A549 (cell line): ENCODE data around the gene PCDHA13. TPM values are rescaled to one million over a fixed set of nuclear protein-coding genes. Genes with fewer than 3 reads are reported as not detected.

Experiments
- ATAC-seq, 2 experiments: fragments of 200-7000 bp in 1 of 2; fragments of >200 bp in 1 of 2; cut with Nextera tagmentation in 1 of 2; cut with Tn5 transposase in 1 of 2; 3 replicates each; pipeline versions ENCODE4 v1.8.0 to v1.9.1; 2018 to 2020; ENCODE audit warnings: mild to moderate bottlenecking in 1 of 2, moderate library complexity in 1 of 2
- CTCF ChIA-PET: fragments of 300-600 bp; sonication (Branson Sonifier 250); formaldehyde crosslinking; extraction: SDS; loops from one replicate; lab custom pipeline; 2021; ENCODE audit warnings: antibody characterized with exemption, inconsistent platforms; lab: Yijun Ruan, JAX
- POLR2A ChIA-PET: fragments of 350-600 bp; formaldehyde crosslinking; extraction: SDS; loops from one replicate; lab custom pipeline; 2021; ENCODE audit warnings: antibody characterized with exemption, inconsistent platforms; lab: Yijun Ruan, JAX
- DNase-seq, 2 experiments: peaks; one replicate each; pipeline versions ENCODE4 v3.0.0 to v3.0.0-alpha.2; 2011 to 2016; ENCODE audit warnings: low read depth in 1 of 2, low spot score in 1 of 2
- FAIRE-seq: peaks from 2 replicates; lab custom pipeline; 2011; peaks lifted over from hg19 to GRCh38; lab: Jason Lieb, UNC
- H3K27ac ChIP-seq, 2 experiments: fragments of >200 bp; sonication (Bioruptor Twin); formaldehyde crosslinking; 3 replicates each; pipeline ENCODE4 v1.5.1; 2016 to 2017
- H3K4me1 ChIP-seq: fragments of >200 bp; sonication (Bioruptor Twin); formaldehyde crosslinking; 3 replicates; pipeline ENCODE4 v1.6.1; 2016
- H3K4me2 ChIP-seq: fragments of >200 bp; sonication (Bioruptor Twin); formaldehyde crosslinking; 3 replicates; pipeline ENCODE4 v1.6.1; 2016
- H3K4me3 ChIP-seq: fragments of >200 bp; sonication (Bioruptor Twin); formaldehyde crosslinking; 3 replicates; pipeline ENCODE4 v1.5.1; 2016
- H3K9me3 ChIP-seq: fragments of >200 bp; sonication (Bioruptor Twin); formaldehyde crosslinking; 3 replicates; pipeline ENCODE4 v1.6.1; 2016
- MAFK ChIP-seq: fragments of 450-650 bp; IDR thresholded peaks from 2 replicates; pipeline ENCODE4 v1.6.1; 2014; ENCODE audit not compliant: partially characterized antibody
- NR3C1 ChIP-seq: fragments of >200 bp; sonication (Bioruptor Twin); formaldehyde crosslinking; IDR thresholded peaks from 3 replicates; pipeline ENCODE4 v1.6.1; 2017
- POLR2A ChIP-seq: IDR thresholded peaks from 2 replicates; pipeline ENCODE4 v1.6.1; 2012; ENCODE audit warnings: mild to moderate bottlenecking, low read length
- ZFP36 ChIP-seq: fragments of 450-650 bp; IDR thresholded peaks from 2 replicates; pipeline ENCODE4 v1.6.1; 2014; ENCODE audit warnings: borderline replicate concordance; ENCODE audit not compliant: partially characterized antibody
- ZNF302 ChIP-seq: fragments of 250-450 bp; sonication (Bioruptor Pico); IDR thresholded peaks from 2 replicates; pipeline ENCODE4 v1.9.0; 2021; ENCODE audit warnings: inconsistent platforms, mild to moderate bottlenecking, moderate library complexity
- WGBS: methylation state at CpG from one replicate; pipeline ENCODE4 v1.1.6; 2017; ENCODE audit errors: missing lambda C conversion rate; 5-methylcytosine and 5-hydroxymethylcytosine counted together
- polyA plus RNA-seq, 4 experiments: library from polyadenylated mRNA; depleted of rRNA in 3 of 4; stranded (reverse); fragments of >200 nt; fragmentation: RNase III in 1 of 4; extraction: RNeasy Plus Mini Kit Qiagen cat#74134 plus additional on column Dnase treatment in 1 of 4; gene quantifications; 2 replicates in 3 of 4; 3 replicates in 1 of 4; pipeline ENCODE4 v1.2.3, GENCODE V29; 2011 to 2017

PCDHA13 gene
- polyA plus RNA-seq, 2 of the 4 experiments (the other 2 are of a cell fraction): 0.14 TPM; not detected in 1

DNA sequence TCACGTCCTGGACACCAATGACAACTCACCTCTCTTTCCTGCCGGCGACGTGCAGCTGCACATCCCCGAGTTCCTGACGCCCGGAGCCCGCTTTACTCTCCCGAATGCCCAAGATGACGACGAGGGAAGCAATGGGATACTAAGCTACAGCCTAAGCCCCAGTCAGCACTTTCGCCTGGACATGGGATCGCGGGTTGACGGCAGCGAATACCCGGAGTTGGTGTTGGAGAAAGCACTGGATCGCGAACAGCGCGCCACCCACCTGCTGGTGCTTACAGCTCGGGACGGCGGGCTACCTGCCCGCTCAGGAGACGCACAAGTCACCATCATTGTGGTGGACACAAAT, 45.3 kb downstream of the PCDHA13 start:
- FAIRE-seq (no peak), ATAC-seq (no peak), DNase-seq (peak in 1 of 2 experiments; percentile 2)
- 0 out of 3 replicates have a peak, but pooled peaks cover 4% of the 10 kb centered on the region for H3K4me1 ChIP-seq
- CTCF ChIA-PET: interaction anchor here (0.6 to 4.3 kb wide), 36 partner anchors 9 to 191 kb away, joined by 3 to 77 read pairs (median 6); partner anchors contain the start of genes PCDHA1, PCDHA11, PCDHA12 and PCDHA2
- TF ChIP-seq ZNF302 (CRISPR knock-in tag) (no peak), MAFK (peak; percentile 11), NR3C1 (no peak), ZFP36 (no peak), POLR2A (no peak)
- H3K27ac ChIP-seq: peak overlapping the region; percentile 54 to 80; a peak in 4 of 6 replicates
- peak overlapping the region; percentile 53 for H3K4me3 ChIP-seq
- H3K9me3 ChIP-seq: no peaks in the 10 kb centered on the region
- peak overlapping the region; percentile 77 for H3K4me2 ChIP-seq
- POLR2A ChIA-PET: interaction anchor here (0.6 to 2.1 kb wide), 4 partner anchors 51 to 241 kb away, joined by 3 to 30 read pairs (median 8); partner anchors contain the start of gene PCDHA5
- 56% methylated on average over 14 of the region's 26 CpGs for WGBS

Other genes starting within 250 kb of the PCDHA13 start
- 3.3 and 6.3 TPM in 2 replicates for gene CD14, start 248.9 kb upstream of the PCDHA13 start, polyA plus RNA-seq (2011; rRNA removed)
- 2.0 to 3.5 TPM (median 2.9 TPM) in 3 replicates for gene CD14, start 248.9 kb upstream of the PCDHA13 start, polyA plus RNA-seq (2017; fragmentation: RNase III; extraction: RNeasy Plus Mini Kit Qiagen cat#74134 plus additional on column Dnase treatment)
- 11.8 and 14.6 TPM in 2 replicates for gene TMCO6, start 242.7 kb upstream of the PCDHA13 start, polyA plus RNA-seq (2011; rRNA removed)
- gene TMCO6, start 242.7 kb upstream of the PCDHA13 start, polyA plus RNA-seq (2017; fragmentation: RNase III; extraction: RNeasy Plus Mini Kit Qiagen cat#74134 plus additional on column Dnase treatment): 13.3 to 18.1 TPM (median 16.1 TPM) in 3 replicates
- gene NDUFA2, start 234.5 kb upstream of the PCDHA13 start, polyA plus RNA-seq (2011; rRNA removed): 100 and 119 TPM in 2 replicates
- 175 to 185 TPM (median 180 TPM) in 3 replicates for gene NDUFA2, start 234.5 kb upstream of the PCDHA13 start, polyA plus RNA-seq (2017; fragmentation: RNase III; extraction: RNeasy Plus Mini Kit Qiagen cat#74134 plus additional on column Dnase treatment)
- gene IK, start 234.3 kb upstream of the PCDHA13 start, polyA plus RNA-seq (2011; rRNA removed): 120 and 158 TPM in 2 replicates
- 150 to 170 TPM (median 160 TPM) in 3 replicates for gene IK, start 234.3 kb upstream of the PCDHA13 start, polyA plus RNA-seq (2017; fragmentation: RNase III; extraction: RNeasy Plus Mini Kit Qiagen cat#74134 plus additional on column Dnase treatment)
- 23.3 and 26.6 TPM in 2 replicates for gene WDR55, start 217.2 kb upstream of the PCDHA13 start, polyA plus RNA-seq (2011; rRNA removed)
- gene WDR55, start 217.2 kb upstream of the PCDHA13 start, polyA plus RNA-seq (2017; fragmentation: RNase III; extraction: RNeasy Plus Mini Kit Qiagen cat#74134 plus additional on column Dnase treatment): 32.1 to 39.2 TPM (median 36.2 TPM) in 3 replicates
- 0.63 and 0.78 TPM in 2 replicates for gene DND1, start 208.5 kb upstream of the PCDHA13 start, polyA plus RNA-seq (2011; rRNA removed)
- gene DND1, start 208.5 kb upstream of the PCDHA13 start, polyA plus RNA-seq (2017; fragmentation: RNase III; extraction: RNeasy Plus Mini Kit Qiagen cat#74134 plus additional on column Dnase treatment): 1.0 to 1.3 TPM (median 1.1 TPM) in 3 replicates
- gene HARS1, start 190.8 kb upstream of the PCDHA13 start, polyA plus RNA-seq (2011; rRNA removed): 73.0 and 80.5 TPM in 2 replicates
- 84.4 to 93.7 TPM (median 87.1 TPM) in 3 replicates for gene HARS1, start 190.8 kb upstream of the PCDHA13 start, polyA plus RNA-seq (2017; fragmentation: RNase III; extraction: RNeasy Plus Mini Kit Qiagen cat#74134 plus additional on column Dnase treatment)
- 46.6 and 55.1 TPM in 2 replicates for gene HARS2, start 190.7 kb upstream of the PCDHA13 start, polyA plus RNA-seq (2011; rRNA removed)
- 43.5 to 45.1 TPM (median 44.9 TPM) in 3 replicates for gene HARS2, start 190.7 kb upstream of the PCDHA13 start, polyA plus RNA-seq (2017; fragmentation: RNase III; extraction: RNeasy Plus Mini Kit Qiagen cat#74134 plus additional on column Dnase treatment)
- gene ZMAT2, start 181.7 kb upstream of the PCDHA13 start, polyA plus RNA-seq (2011; rRNA removed): 62.1 and 90.9 TPM in 2 replicates
- gene ZMAT2, start 181.7 kb upstream of the PCDHA13 start, polyA plus RNA-seq (2017; fragmentation: RNase III; extraction: RNeasy Plus Mini Kit Qiagen cat#74134 plus additional on column Dnase treatment): 208 to 209 TPM (median 209 TPM) in 3 replicates
- 0.37 and 0.52 TPM in 2 replicates for gene PCDHA1, start 96.0 kb upstream of the PCDHA13 start, polyA plus RNA-seq (2011; rRNA removed)
- gene PCDHA1, start 96.0 kb upstream of the PCDHA13 start, polyA plus RNA-seq (2017; fragmentation: RNase III; extraction: RNeasy Plus Mini Kit Qiagen cat#74134 plus additional on column Dnase treatment): 0.12 to 0.18 TPM (median 0.13 TPM) in 3 replicates
- gene PCDHA2, start 87.3 kb upstream of the PCDHA13 start, polyA plus RNA-seq (2011; rRNA removed): 0.03 and 0.07 TPM in 2 replicates
- gene PCDHA2, start 87.3 kb upstream of the PCDHA13 start, polyA plus RNA-seq (2017; fragmentation: RNase III; extraction: RNeasy Plus Mini Kit Qiagen cat#74134 plus additional on column Dnase treatment): 0.08 TPM in 3 replicates
- gene PCDHA3, start 81.1 kb upstream of the PCDHA13 start, polyA plus RNA-seq (2011; rRNA removed): 1.5 and 1.7 TPM in 2 replicates
- 0.84 to 1.0 TPM (median 0.88 TPM) in 3 replicates for gene PCDHA3, start 81.1 kb upstream of the PCDHA13 start, polyA plus RNA-seq (2017; fragmentation: RNase III; extraction: RNeasy Plus Mini Kit Qiagen cat#74134 plus additional on column Dnase treatment)
- 2.8 and 3.3 TPM in 2 replicates for gene PCDHA4, start 75.1 kb upstream of the PCDHA13 start, polyA plus RNA-seq (2011; rRNA removed)
- 1.6 to 2.2 TPM (median 1.9 TPM) in 3 replicates for gene PCDHA4, start 75.1 kb upstream of the PCDHA13 start, polyA plus RNA-seq (2017; fragmentation: RNase III; extraction: RNeasy Plus Mini Kit Qiagen cat#74134 plus additional on column Dnase treatment)
- gene PCDHA5, start 60.5 kb upstream of the PCDHA13 start, polyA plus RNA-seq (2011; rRNA removed): 0.32 and 0.62 TPM in 2 replicates
- gene PCDHA5, start 60.5 kb upstream of the PCDHA13 start, polyA plus RNA-seq (2017; fragmentation: RNase III; extraction: RNeasy Plus Mini Kit Qiagen cat#74134 plus additional on column Dnase treatment): 0.64 to 0.84 TPM (median 0.78 TPM) in 3 replicates
- gene PCDHA6, start 54.2 kb upstream of the PCDHA13 start, polyA plus RNA-seq (2011; rRNA removed): 0.16 TPM in 2 replicates
- gene PCDHA6, start 54.2 kb upstream of the PCDHA13 start, polyA plus RNA-seq (2017; fragmentation: RNase III; extraction: RNeasy Plus Mini Kit Qiagen cat#74134 plus additional on column Dnase treatment): 0.03 to 0.07 TPM (median 0.04 TPM) in 3 replicates
- gene PCDHA7, start 47.9 kb upstream of the PCDHA13 start, polyA plus RNA-seq (2011; rRNA removed): 0.23 and 0.25 TPM in 2 replicates
- gene PCDHA7, start 47.9 kb upstream of the PCDHA13 start, polyA plus RNA-seq (2017; fragmentation: RNase III; extraction: RNeasy Plus Mini Kit Qiagen cat#74134 plus additional on column Dnase treatment): 0.08 to 0.14 TPM (median 0.09 TPM) in 3 replicates
- 0.12 and 0.16 TPM in 2 replicates for gene PCDHA8, start 40.9 kb upstream of the PCDHA13 start, polyA plus RNA-seq (2011; rRNA removed)
- gene PCDHA8, start 40.9 kb upstream of the PCDHA13 start, polyA plus RNA-seq (2017; fragmentation: RNase III; extraction: RNeasy Plus Mini Kit Qiagen cat#74134 plus additional on column Dnase treatment): 0.05 to 0.10 TPM in 2 of 3 replicates, not detected in the other
- 0.03 and 0.08 TPM in 2 replicates for gene PCDHA9, start 33.7 kb upstream of the PCDHA13 start, polyA plus RNA-seq (2011; rRNA removed)
- 0.01 TPM in 1 of 3 replicates, not detected in the others for gene PCDHA9, start 33.7 kb upstream of the PCDHA13 start, polyA plus RNA-seq (2017; fragmentation: RNase III; extraction: RNeasy Plus Mini Kit Qiagen cat#74134 plus additional on column Dnase treatment)
- 0.06 and 0.12 TPM in 2 replicates for gene PCDHA10, start 26.2 kb upstream of the PCDHA13 start, polyA plus RNA-seq (2011; rRNA removed)
- 0.01 TPM in 3 replicates for gene PCDHA10, start 26.2 kb upstream of the PCDHA13 start, polyA plus RNA-seq (2017; fragmentation: RNase III; extraction: RNeasy Plus Mini Kit Qiagen cat#74134 plus additional on column Dnase treatment)
- 0.20 and 0.27 TPM in 2 replicates for gene PCDHA11, start 13.2 kb upstream of the PCDHA13 start, polyA plus RNA-seq (2011; rRNA removed)
- gene PCDHA11, start 13.2 kb upstream of the PCDHA13 start, polyA plus RNA-seq (2017; fragmentation: RNase III; extraction: RNeasy Plus Mini Kit Qiagen cat#74134 plus additional on column Dnase treatment): 0.08 to 0.16 TPM (median 0.14 TPM) in 3 replicates
- 2.9 and 3.0 TPM in 2 replicates for gene PCDHA12, start 6.8 kb upstream of the PCDHA13 start, polyA plus RNA-seq (2011; rRNA removed)
- gene PCDHA12, start 6.8 kb upstream of the PCDHA13 start, polyA plus RNA-seq (2017; fragmentation: RNase III; extraction: RNeasy Plus Mini Kit Qiagen cat#74134 plus additional on column Dnase treatment): 2.5 TPM in 3 replicates
- gene PCDHAC1, start 44.2 kb downstream of the PCDHA13 start, polyA plus RNA-seq (2011; rRNA removed): 3.3 and 3.5 TPM in 2 replicates
- gene PCDHAC1, start 44.2 kb downstream of the PCDHA13 start, polyA plus RNA-seq (2017; fragmentation: RNase III; extraction: RNeasy Plus Mini Kit Qiagen cat#74134 plus additional on column Dnase treatment): 0.55 to 0.57 TPM (median 0.57 TPM) in 3 replicates
- 5.3 and 6.3 TPM in 2 replicates for gene PCDHAC2, start 84.4 kb downstream of the PCDHA13 start, polyA plus RNA-seq (2011; rRNA removed)
- 1.1 to 1.2 TPM (median 1.2 TPM) in 3 replicates for gene PCDHAC2, start 84.4 kb downstream of the PCDHA13 start, polyA plus RNA-seq (2017; fragmentation: RNase III; extraction: RNeasy Plus Mini Kit Qiagen cat#74134 plus additional on column Dnase treatment)
- not detected in 2 replicates for gene PCDHB1, start 169.2 kb downstream of the PCDHA13 start, polyA plus RNA-seq (2011; rRNA removed)
- gene PCDHB1, start 169.2 kb downstream of the PCDHA13 start, polyA plus RNA-seq (2017; fragmentation: RNase III; extraction: RNeasy Plus Mini Kit Qiagen cat#74134 plus additional on column Dnase treatment): not detected in 3 replicates
- 4.1 and 5.0 TPM in 2 replicates for gene PCDHB2, start 212.5 kb downstream of the PCDHA13 start, polyA plus RNA-seq (2011; rRNA removed)
- gene PCDHB2, start 212.5 kb downstream of the PCDHA13 start, polyA plus RNA-seq (2017; fragmentation: RNase III; extraction: RNeasy Plus Mini Kit Qiagen cat#74134 plus additional on column Dnase treatment): 2.7 to 3.4 TPM (median 3.0 TPM) in 3 replicates
- 0.09 and 0.10 TPM in 2 replicates for gene PCDHB3, start 218.3 kb downstream of the PCDHA13 start, polyA plus RNA-seq (2011; rRNA removed)
- gene PCDHB3, start 218.3 kb downstream of the PCDHA13 start, polyA plus RNA-seq (2017; fragmentation: RNase III; extraction: RNeasy Plus Mini Kit Qiagen cat#74134 plus additional on column Dnase treatment): 0.03 to 0.06 TPM (median 0.03 TPM) in 3 replicates
- 0.19 and 0.21 TPM in 2 replicates for gene PCDHB4, start 239.7 kb downstream of the PCDHA13 start, polyA plus RNA-seq (2011; rRNA removed)
- gene PCDHB4, start 239.7 kb downstream of the PCDHA13 start, polyA plus RNA-seq (2017; fragmentation: RNase III; extraction: RNeasy Plus Mini Kit Qiagen cat#74134 plus additional on column Dnase treatment): 0.03 to 0.07 TPM (median 0.05 TPM) in 3 replicates